ENCODE measurements around the gene TXNDC11.

TXNDC11 gene

DNA sequence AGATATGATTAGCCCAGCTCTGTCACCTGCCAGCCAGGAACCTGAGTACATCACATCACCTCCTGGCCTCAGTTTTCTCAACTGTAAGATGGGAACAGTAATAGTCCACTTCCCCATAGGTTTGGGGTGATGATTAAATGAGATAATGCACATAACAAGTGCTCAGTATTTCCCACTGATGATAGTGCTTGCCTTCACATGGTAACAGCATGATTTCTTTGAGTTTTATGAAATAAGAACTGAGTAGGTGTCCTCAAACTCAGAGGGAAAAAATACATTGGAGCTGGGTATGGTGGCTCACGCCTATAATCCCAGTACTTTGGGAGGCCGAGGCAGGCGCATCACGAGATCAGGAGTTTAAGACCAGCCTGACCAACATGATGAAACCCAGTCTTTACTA lies 104.5 kb downstream of the TXNDC11 start:
- FAIRE-seq (no peak), DNase-seq (ENCODE audit: insufficient read length, low spot score) (no peak)
- TF ChIP-seq PAX5 (IDR thresholded peaks at IDR 0.05; ENCODE audit: insufficient read depth, low read length, severe bottlenecking) (no peak), POLR2A (IDR thresholded peaks at IDR 0.05; ENCODE audit: low read depth, low read length) (no peak), TAF1 (IDR thresholded peaks at IDR 0.05; ENCODE audit: low read depth, low read length) (no peak), POLR2AphosphoS5 (IDR thresholded peaks at IDR 0.05; ENCODE audit: low read depth, low read length) (no peak)

GRCh38 chr16:11637320-11637719 lies 105.3 kb downstream of the TXNDC11 start:
- DNase-seq (ENCODE audit: insufficient read length, low spot score) (no peak), FAIRE-seq (no peak)
- TF ChIP-seq POLR2A (IDR thresholded peaks at IDR 0.05; ENCODE audit: low read depth, low read length) = no peak
- TF ChIP-seq TAF1 (IDR thresholded peaks at IDR 0.05; ENCODE audit: low read depth, low read length) = no peak
- TF ChIP-seq PAX5 (IDR thresholded peaks at IDR 0.05; ENCODE audit: insufficient read depth, low read length, severe bottlenecking) = no peak
- TF ChIP-seq POLR2AphosphoS5 (IDR thresholded peaks at IDR 0.05; ENCODE audit: low read depth, low read length) = no peak
- no peak for TF ChIP-seq SPI1 (IDR thresholded peaks at IDR 0.05; ENCODE audit: low read depth, low read length)
- no peak for TF ChIP-seq POU2F2 (IDR thresholded peaks at IDR 0.05; ENCODE audit: low read depth, low read length)

DNA sequence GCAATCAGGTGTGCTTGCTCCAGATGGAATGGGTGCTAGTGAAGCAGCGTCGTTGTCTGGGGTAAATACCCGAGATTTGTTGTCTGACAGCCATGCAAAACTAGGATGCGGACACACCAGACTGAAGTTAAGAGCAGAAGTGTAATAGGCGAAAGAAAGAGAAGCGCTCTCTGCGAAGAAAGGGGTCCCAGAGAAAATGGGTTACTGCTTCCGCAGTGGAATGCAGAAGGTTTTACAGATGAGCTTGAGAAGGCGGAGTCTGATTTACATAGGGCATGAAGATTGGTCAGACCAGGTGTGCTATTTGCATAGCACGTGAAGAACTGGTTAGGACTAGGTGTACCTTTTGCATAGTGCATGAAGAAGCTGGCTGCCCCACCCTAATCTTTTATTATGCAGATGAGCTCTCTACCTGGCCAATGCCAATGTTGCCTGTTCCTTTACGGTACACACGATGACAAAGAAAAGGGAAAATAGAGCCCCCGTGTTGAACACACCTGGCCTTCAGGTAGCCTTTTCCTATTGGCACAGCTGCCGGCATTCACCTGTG lies 106.4 kb downstream of the TXNDC11 start:
- FAIRE-seq (no peak), DNase-seq (ENCODE audit: insufficient read length, low spot score) (no peak)
- TF ChIP-seq PAX5 (IDR thresholded peaks at IDR 0.05; ENCODE audit: insufficient read depth, low read length, severe bottlenecking) (no peak), POLR2A (IDR thresholded peaks at IDR 0.05; ENCODE audit: low read depth, low read length) (no peak), SPI1 (IDR thresholded peaks at IDR 0.05; ENCODE audit: low read depth, low read length) (no peak), TAF1 (IDR thresholded peaks at IDR 0.05; ENCODE audit: low read depth, low read length) (no peak), POLR2AphosphoS5 (IDR thresholded peaks at IDR 0.05; ENCODE audit: low read depth, low read length) (no peak), POU2F2 (IDR thresholded peaks at IDR 0.05; ENCODE audit: low read depth, low read length) (no peak)

GRCh38 chr16:11635679-11636171 lies 106.9 kb downstream of the TXNDC11 start:
- DNase-seq (ENCODE audit: insufficient read length, low spot score) (no peak), FAIRE-seq (no peak)
- TF ChIP-seq TAF1 (IDR thresholded peaks at IDR 0.05; ENCODE audit: low read depth, low read length) (no peak), POU2F2 (IDR thresholded peaks at IDR 0.05; ENCODE audit: low read depth, low read length) (no peak), POLR2A (IDR thresholded peaks at IDR 0.05; ENCODE audit: low read depth, low read length) (no peak), SPI1 (IDR thresholded peaks at IDR 0.05; ENCODE audit: low read depth, low read length) (no peak), PAX5 (IDR thresholded peaks at IDR 0.05; ENCODE audit: insufficient read depth, low read length, severe bottlenecking) (no peak), POLR2AphosphoS5 (IDR thresholded peaks at IDR 0.05; ENCODE audit: low read depth, low read length) (no peak)

DNA sequence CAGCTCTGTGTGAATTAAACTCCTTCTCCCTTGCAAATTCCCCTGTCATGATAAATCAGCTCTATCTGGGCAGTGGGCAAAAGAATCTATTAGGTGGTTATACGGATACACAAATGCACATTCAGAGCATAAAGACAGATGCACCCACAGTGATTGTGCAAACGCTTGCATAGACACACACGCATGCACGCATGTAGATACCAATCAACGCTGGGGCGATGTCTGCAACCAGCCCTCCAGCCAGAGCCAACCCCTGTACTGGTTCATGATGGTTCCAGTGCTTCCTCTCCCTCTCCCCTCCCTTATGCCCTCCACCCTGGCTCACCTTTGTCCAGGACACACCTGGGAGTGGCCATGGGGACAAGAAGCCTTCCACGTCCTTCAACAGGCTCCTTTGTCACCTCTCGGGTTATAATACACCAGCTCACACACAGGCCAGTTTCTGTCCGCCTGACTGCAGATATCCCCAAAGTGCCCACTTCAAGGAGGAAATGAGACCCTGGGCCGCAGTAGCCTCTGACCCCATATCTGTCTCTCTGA lies 107.5 kb downstream of the TXNDC11 start:
- no peak for TF ChIP-seq TAF1 (IDR thresholded peaks at IDR 0.05; ENCODE audit: low read depth, low read length)
- TF ChIP-seq PAX5 (IDR thresholded peaks at IDR 0.05; ENCODE audit: insufficient read depth, low read length, severe bottlenecking) = no peak
- TF ChIP-seq SPI1 (IDR thresholded peaks at IDR 0.05; ENCODE audit: low read depth, low read length) = no peak
- TF ChIP-seq POLR2AphosphoS5 (IDR thresholded peaks at IDR 0.05; ENCODE audit: low read depth, low read length) = no peak
- TF ChIP-seq POLR2A (IDR thresholded peaks at IDR 0.05; ENCODE audit: low read depth, low read length) = no peak
- TF ChIP-seq POU2F2 (IDR thresholded peaks at IDR 0.05; ENCODE audit: low read depth, low read length) = no peak
- no peak for FAIRE-seq

GRCh38 chr16:11634312-11634711 lies 108.3 kb downstream of the TXNDC11 start:
- DNase-seq (ENCODE audit: insufficient read length, low spot score) = no peak
- no peak for FAIRE-seq
- TF ChIP-seq POLR2A (IDR thresholded peaks at IDR 0.05; ENCODE audit: low read depth, low read length) = no peak

More for the DNA sequence above, 107.5 kb downstream of the TXNDC11 start:
- DNase-seq (ENCODE audit: insufficient read length, low spot score) = no peak

GRCh38 chr16:11633113-11633512 lies 109.5 kb downstream of the TXNDC11 start:
- DNase-seq (ENCODE audit: insufficient read length, low spot score) (no peak), FAIRE-seq (no peak)
- TF ChIP-seq POLR2A (IDR thresholded peaks at IDR 0.05; ENCODE audit: low read depth, low read length) = no peak

DNA sequence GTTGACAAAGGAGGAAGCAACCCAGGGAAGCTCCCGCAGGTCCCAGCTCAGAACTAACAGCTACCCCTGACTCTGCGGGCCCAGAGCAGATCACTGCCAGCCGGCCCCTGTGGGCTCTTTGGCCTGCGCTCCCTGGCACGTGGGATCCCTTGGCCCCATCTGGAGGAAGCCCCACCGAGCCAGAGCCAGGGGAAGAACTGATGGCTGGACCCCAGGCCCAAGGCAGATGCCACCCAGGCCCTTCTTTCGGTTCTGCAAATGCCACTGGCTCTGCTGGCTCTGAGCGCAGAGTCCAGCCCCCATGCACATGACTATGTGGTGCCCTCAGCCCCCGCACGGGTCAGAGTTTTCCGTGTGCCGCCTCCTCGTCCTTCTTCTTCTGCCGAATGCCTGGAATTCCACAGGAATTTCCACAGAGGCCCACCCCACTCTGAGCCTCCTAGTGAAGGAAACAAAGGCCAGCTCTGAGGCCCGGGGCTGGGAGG lies 110.2 kb downstream of the TXNDC11 start:
- FAIRE-seq (no peak), DNase-seq (ENCODE audit: insufficient read length, low spot score) (no peak)
- no peak for TF ChIP-seq POU2F2 (IDR thresholded peaks at IDR 0.05; ENCODE audit: low read depth, low read length)
- TF ChIP-seq POLR2A (IDR thresholded peaks at IDR 0.05; ENCODE audit: low read depth, low read length) = no peak
- TF ChIP-seq SPI1 (IDR thresholded peaks at IDR 0.05; ENCODE audit: low read depth, low read length) = no peak
- TF ChIP-seq TAF1 (IDR thresholded peaks at IDR 0.05; ENCODE audit: low read depth, low read length) = no peak
- TF ChIP-seq POLR2AphosphoS5 (IDR thresholded peaks at IDR 0.05; ENCODE audit: low read depth, low read length) = no peak
- TF ChIP-seq PAX5 (IDR thresholded peaks at IDR 0.05; ENCODE audit: insufficient read depth, low read length, severe bottlenecking) = no peak

DNA sequence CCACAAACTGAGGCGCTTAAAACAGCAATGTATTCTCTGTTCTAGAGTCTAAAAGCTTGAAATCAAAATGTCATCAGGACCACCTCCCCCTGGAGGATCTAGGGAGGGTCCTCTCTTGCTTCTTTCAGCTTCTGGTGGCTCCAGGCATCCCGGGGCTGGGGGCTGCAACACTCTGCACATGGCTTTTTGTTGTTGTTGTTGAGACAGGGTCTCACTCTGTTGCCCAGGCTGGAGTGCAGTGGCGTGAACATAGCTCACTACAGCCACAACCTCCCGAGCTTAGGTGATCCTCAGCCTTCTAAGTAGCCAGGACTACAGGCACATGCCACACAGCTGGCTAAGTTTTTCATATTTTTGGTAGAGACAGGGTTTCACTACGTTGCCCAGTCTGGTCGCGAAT lies 111.4 kb downstream of the TXNDC11 start:
- FAIRE-seq (no peak), DNase-seq (ENCODE audit: insufficient read length, low spot score) (no peak)
- TF ChIP-seq SPI1 (IDR thresholded peaks at IDR 0.05; ENCODE audit: low read depth, low read length) = no peak

DNA sequence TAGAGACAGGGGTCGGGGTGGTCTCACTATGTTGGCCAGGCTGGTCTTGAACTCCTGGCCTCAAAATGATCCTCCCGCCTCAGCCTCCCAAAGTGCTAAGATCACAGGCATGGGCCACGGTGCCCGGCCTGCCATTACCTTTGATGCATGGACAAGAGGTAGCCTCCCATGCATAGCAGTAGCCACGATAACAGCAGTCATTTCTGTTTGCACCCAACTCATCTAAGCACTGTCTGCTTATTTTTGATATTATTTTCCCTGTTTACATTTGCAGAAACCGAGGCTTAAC lies 111.9 kb downstream of the TXNDC11 start:
- no peak for FAIRE-seq
- DNase-seq (ENCODE audit: insufficient read length, low spot score) = no peak
- TF ChIP-seq POLR2A (IDR thresholded peaks at IDR 0.05; ENCODE audit: low read depth, low read length) (no peak), SPI1 (IDR thresholded peaks at IDR 0.05; ENCODE audit: low read depth, low read length) (no peak), TAF1 (IDR thresholded peaks at IDR 0.05; ENCODE audit: low read depth, low read length) (no peak), PAX5 (IDR thresholded peaks at IDR 0.05; ENCODE audit: insufficient read depth, low read length, severe bottlenecking) (no peak), POLR2AphosphoS5 (IDR thresholded peaks at IDR 0.05; ENCODE audit: low read depth, low read length) (no peak), POU2F2 (IDR thresholded peaks at IDR 0.05; ENCODE audit: low read depth, low read length) (no peak)

All from GM12891 (cell line).